Activated CD4-positive, CD25-positive, alpha-beta regulatory T cell treated with anti-CD3 and anti-CD28 coated beads, Interleukin-2, amount 50 U/mL, for 24 hours (primary cell): Measurements from ENCODE around the gene GOLGA6L25.
"Not testable (repeated sequence)": the region's sequence is repeated elsewhere in the genome, so short reads cannot be mapped to it uniquely, and the experiment has no call there.

ENCODE experiments used
- ATAC-seq, 2 donors: fragments of 150-1000 bp; cut with Tn5 transposase; one replicate each; pipeline ENCODE4 v1.10.0; 2021; ENCODE audit warnings: mild to moderate bottlenecking in 1 of 2, moderate library complexity in 1 of 2

GOLGA6L25 gene, protein sequence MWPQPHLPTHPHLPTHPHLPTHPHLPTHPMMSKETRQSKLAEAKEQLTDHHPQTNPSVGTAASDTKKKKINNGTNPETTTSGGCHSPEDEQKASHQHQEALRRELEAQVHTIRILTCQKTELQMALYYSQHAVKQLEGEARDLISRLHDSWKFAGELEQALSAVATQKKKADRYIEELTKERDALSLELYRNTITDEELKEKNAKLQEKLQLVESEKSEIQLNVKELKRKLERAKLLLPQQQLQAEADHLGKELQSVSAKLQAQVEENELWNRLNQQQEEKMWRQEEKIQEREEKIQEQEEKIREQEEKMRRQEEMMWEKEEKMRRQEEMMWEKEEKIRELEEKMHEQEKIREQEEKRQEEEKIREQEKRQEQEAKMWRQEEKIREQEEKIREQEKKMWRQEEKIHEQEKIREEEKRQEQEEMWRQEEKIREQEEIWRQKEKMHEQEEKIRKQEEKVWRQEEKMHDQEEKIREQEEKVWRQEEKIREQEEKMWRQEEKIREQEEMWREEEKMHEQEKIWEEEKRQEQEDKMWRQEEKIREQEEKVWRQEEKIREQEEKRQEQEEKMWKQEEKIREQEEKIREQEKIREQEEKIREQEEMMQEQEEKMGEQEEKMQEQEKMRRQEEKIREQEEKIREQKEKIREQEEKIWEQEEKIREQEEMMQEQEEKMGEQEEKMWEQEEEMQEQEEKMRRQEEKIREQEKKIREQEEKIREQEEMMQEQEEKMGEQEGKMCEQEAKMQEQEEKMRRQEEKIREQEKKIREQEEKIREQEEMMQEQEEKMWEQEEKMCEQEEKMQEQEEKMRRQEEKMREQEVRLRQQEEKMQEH

GRCh38 chr15:28553268-28553667 is at the start of gene GOLGA6L25:
Gene GOLGA6L25, plus strand, starts transcription at chr15:28553568. Its CDS starts 61 bp downstream, at chr15:28553629.
- not testable (repeated sequence) for ATAC-seq

GRCh38 chr15:28508217-28508889 is 45.0 kb upstream of the GOLGA6L25 start:
- not testable (repeated sequence) for ATAC-seq

- ATAC-seq: not testable (repeated sequence)
Measured at GRCh38 chr15:28514128-28514527, 39.2 kb upstream of the GOLGA6L25 start.

DNA sequence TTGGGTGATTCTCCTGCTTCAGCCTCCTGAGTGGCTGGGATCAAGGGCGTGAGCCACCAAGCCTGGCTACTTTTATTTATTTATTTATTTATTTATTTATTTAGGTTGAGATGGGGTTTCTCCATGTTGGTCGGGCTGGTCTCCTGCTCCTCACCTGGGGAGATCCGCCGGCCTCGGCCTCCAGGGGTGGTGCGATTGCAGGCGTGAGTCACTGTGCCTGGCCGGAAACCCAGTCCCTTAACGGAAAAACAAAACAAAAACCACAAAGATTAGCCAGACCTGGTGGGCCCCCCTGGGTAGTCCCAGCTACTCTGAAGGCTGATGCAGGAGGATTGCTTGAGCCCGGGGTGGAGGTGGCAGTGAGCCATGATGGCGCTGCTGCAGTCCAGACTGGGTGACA is 38.2 kb upstream of the GOLGA6L25 start:
- not testable (repeated sequence) for ATAC-seq

GRCh38 chr15:28532954-28533353 is 20.4 kb upstream of the GOLGA6L25 start, which contains the start of gene GOLGA8G:
Gene GOLGA8G, minus strand, starts transcription at chr15:28532971. Its CDS starts 62 bp downstream, at chr15:28532909.
- ATAC-seq: not testable (repeated sequence)

DNA sequence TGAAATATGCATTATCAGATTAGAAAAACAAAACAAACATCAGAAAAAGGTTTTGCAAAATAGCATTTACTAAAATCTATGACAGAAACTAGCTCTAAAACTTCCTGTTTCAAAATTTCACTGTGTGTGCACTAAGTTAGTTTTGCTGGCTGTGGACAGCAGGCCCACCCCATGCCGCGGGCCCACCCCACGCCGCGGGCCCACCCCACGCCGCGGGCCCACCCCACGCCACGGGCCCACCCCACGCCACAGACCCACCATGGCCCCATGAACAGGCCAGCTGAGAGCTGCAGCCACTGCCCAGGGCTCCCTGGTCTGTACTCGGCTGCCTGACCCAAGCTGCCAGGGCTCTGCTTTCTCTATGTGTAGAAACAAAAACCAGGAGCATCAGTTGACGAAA is 20.0 kb downstream of the GOLGA6L25 start:
- not testable (repeated sequence) for ATAC-seq

DNA sequence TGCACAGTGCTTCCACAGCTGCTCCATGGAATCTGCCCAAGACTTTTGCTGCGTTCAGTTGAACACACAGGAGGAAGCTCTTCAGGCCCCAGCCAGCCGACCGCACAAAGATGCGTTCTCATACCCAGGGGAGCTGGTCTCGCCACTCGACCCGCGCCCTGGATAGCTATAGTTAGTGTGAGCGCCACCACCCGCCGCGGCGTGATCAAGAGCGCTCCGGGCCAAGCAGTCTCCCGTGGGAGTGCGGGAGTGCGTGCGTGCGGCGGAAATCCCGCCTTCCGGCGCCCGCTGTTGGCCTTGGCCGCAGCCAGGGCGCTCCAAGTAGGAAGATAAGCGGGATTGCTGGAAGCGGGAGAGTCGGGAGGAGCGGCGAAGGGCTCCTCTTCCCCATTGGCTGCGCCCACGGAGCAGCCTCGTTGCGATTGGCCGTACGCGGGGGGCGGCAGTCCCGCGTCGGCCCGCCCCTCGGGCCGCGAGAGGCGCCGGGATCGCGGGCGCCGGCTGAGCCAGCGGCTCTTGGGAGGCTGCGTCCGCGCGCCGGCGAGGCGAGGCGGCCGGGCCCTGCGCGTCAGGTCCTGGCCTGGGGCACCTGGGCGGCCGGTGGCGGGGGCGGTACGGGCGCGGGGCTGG is 35.7 kb downstream of the GOLGA6L25 start:
- ATAC-seq: peak in 1 of 2 donors; percentile 38

DNA sequence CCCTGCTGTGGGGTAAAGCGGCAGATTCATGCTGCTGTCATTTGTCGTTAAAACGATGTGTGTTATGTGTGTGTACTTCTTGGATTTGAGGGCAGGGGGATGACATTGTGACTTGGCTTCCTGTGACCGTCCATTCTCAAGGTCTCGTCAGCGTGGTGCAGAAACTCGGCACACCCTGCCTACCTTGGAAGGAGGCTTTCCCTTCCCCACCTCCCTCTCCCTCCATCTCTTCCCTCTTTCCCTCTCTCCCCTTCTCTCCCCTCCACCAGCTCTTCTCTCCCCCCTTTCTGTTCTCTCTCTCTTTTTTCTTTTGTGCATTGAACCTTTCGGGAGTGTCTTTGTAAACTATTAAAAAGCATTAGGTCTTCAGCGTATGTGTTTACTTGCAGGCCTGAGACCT is 36.4 kb downstream of the GOLGA6L25 start:
- not testable (repeated sequence) for ATAC-seq

GRCh38 chr15:28592395-28592794 is 39.0 kb downstream of the GOLGA6L25 start:
- not testable (repeated sequence) for ATAC-seq

GRCh38 chr15:28593424-28594129 is 40.2 kb downstream of the GOLGA6L25 start:
- ATAC-seq: not testable (repeated sequence)

DNA sequence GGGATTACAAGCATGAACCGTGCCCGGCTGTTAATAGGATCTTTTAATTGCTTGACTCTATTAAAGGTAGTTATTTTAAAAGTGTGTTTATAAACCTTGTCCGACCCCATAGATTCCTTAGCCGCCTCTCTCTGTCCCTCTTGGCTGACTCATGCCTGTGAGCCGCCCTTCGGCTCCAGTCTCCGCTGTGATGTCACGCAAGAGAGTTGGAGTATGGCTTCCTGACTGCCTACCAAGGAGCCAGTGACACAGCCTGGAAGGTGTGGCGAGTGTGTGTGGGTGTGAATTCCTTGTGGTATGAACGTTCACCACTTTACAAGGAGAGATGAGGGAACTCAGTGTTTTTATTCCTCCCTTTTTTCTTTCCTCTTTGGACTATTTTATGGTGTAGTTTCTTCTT is 44.1 kb downstream of the GOLGA6L25 start:
- ATAC-seq: not testable (repeated sequence)

GRCh38 chr15:28598209-28598608 is 44.8 kb downstream of the GOLGA6L25 start:
- not testable (repeated sequence) for ATAC-seq

GRCh38 chr15:28602152-28602551 is 48.8 kb downstream of the GOLGA6L25 start:
- ATAC-seq: not testable (repeated sequence)
